WTC11 (cell line): Measurements from ENCODE around the gene FBXL13. TPM values are rescaled to one million over a fixed set of nuclear protein-coding genes. Genes with fewer than 3 reads are reported as not detected.

Source experiments
- ATAC-seq: fragments of 200-7000 bp; cut with Tn5 transposase; 2 replicates; pipeline ENCODE4 v1.10.0; 2021; ENCODE audit warnings: mild to moderate bottlenecking, moderate library complexity
- CTCF ChIA-PET: fragments of 300-600 bp; sonication (Branson Sonifier 250); formaldehyde crosslinking; loops from one replicate; lab custom pipeline; 2021; ENCODE audit warnings: antibody characterized with exemption; lab: Charles Lee
- POLR2A ChIA-PET: fragments of 350-600 bp; sonication (Branson Sonifier 250); formaldehyde crosslinking; loops from one replicate; lab custom pipeline; 2021; ENCODE audit warnings: antibody characterized with exemption; lab: Charles Lee
- DNase-seq: peaks from one replicate; pipeline ENCODE4 v3.0.0; 2021; ENCODE audit warnings: low spot score
- H3K27ac Mint-ChIP-seq: 2 replicates; pipeline ENCODE4 v1.8.0; 2021; ENCODE audit warnings: mixed read lengths
- H3K27me3 Mint-ChIP-seq: 2 replicates; pipeline ENCODE4 v1.8.0; 2021; ENCODE audit warnings: low read depth, mild to moderate bottlenecking, moderate library complexity, mixed read lengths
- H3K36me3 Mint-ChIP-seq: 2 replicates; pipeline ENCODE4 v1.8.0; 2021; ENCODE audit warnings: mixed read lengths
- H3K4me1 Mint-ChIP-seq: 2 replicates; pipeline ENCODE4 v1.8.0; 2022; ENCODE audit warnings: mixed read lengths
- H3K4me3 Mint-ChIP-seq: 2 replicates; pipeline ENCODE4 v1.8.0; 2021; ENCODE audit warnings: mild to moderate bottlenecking, moderate library complexity, mixed read lengths
- H3K9me3 Mint-ChIP-seq: 2 replicates; pipeline ENCODE4 v1.8.0; 2021; ENCODE audit warnings: mixed read lengths
- ATF1 ChIP-seq: sonication (generic); formaldehyde crosslinking; IDR thresholded peaks from 2 replicates; pipeline ENCODE4 v1.8.1; 2023; ENCODE audit warnings: mild to moderate bottlenecking, moderate library complexity, missing genetic modification reagents
- CREB1 ChIP-seq: sonication (generic); formaldehyde crosslinking; IDR thresholded peaks from 2 replicates; pipeline ENCODE4 v1.8.0; 2023; ENCODE audit warnings: mild to moderate bottlenecking, missing genetic modification reagents
- ESRRA ChIP-seq: sonication (generic); formaldehyde crosslinking; IDR thresholded peaks from 2 replicates; pipeline ENCODE4 v1.8.1; 2022; ENCODE audit warnings: mild to moderate bottlenecking, missing genetic modification reagents, borderline replicate concordance
- GABPB1 ChIP-seq: sonication (generic); formaldehyde crosslinking; IDR thresholded peaks from 2 replicates; pipeline ENCODE4 v1.8.1; 2023; ENCODE audit warnings: mild to moderate bottlenecking, missing genetic modification reagents
- HMGA2 ChIP-seq: fragments of 250-450 bp; sonication (Bioruptor Pico); IDR thresholded peaks from 2 replicates; pipeline ENCODE4 v1.4.0; 2021; ENCODE audit warnings: mild to moderate bottlenecking, moderate library complexity
- JUN ChIP-seq: sonication (generic); formaldehyde crosslinking; IDR thresholded peaks from 2 replicates; pipeline ENCODE4 v1.8.0; 2023; ENCODE audit warnings: mild to moderate bottlenecking, missing genetic modification reagents
- KAT7 ChIP-seq: sonication (generic); formaldehyde crosslinking; IDR thresholded peaks from 2 replicates; pipeline ENCODE4 v1.8.1; 2023; ENCODE audit warnings: missing genetic modification reagents, mild to moderate bottlenecking, borderline replicate concordance
- RORB ChIP-seq: fragments of 250-450 bp; sonication (Bioruptor Pico); IDR thresholded peaks from 2 replicates; pipeline ENCODE4 v1.9.0; 2021; ENCODE audit warnings: mild to moderate bottlenecking
- ZBTB21 ChIP-seq: sonication (generic); formaldehyde crosslinking; IDR thresholded peaks from 2 replicates; pipeline ENCODE4 v1.8.1; 2023; ENCODE audit warnings: mild to moderate bottlenecking, missing genetic modification reagents, borderline replicate concordance
- ZNF219 ChIP-seq: sonication (generic); formaldehyde crosslinking; IDR thresholded peaks from 2 replicates; pipeline ENCODE4 v1.8.0; 2023; ENCODE audit warnings: missing genetic modification reagents, mild to moderate bottlenecking, borderline replicate concordance
- ZNF263 ChIP-seq: sonication (generic); formaldehyde crosslinking; IDR thresholded peaks from 2 replicates; pipeline ENCODE4 v1.8.1; 2022; ENCODE audit warnings: low read depth, mild to moderate bottlenecking, moderate library complexity, missing genetic modification reagents
- ZNF317 ChIP-seq: sonication (generic); formaldehyde crosslinking; IDR thresholded peaks from 2 replicates; pipeline ENCODE4 v1.8.1; 2023; ENCODE audit warnings: low read depth, mild to moderate bottlenecking, moderate library complexity, missing genetic modification reagents, borderline replicate concordance
- ZNF423 ChIP-seq: fragments of 250-450 bp; sonication (Bioruptor Pico); IDR thresholded peaks from 2 replicates; pipeline ENCODE4 v2.1.2; 2022; ENCODE audit warnings: mild to moderate bottlenecking, moderate library complexity
- total RNA-seq: library from RNA; stranded (reverse); gene quantifications from 3 replicates; pipeline ENCODE4 v1.2.3, GENCODE V29; 2021
- TF ChIP-seq, protein P1 (sequence below): sonication (generic); formaldehyde crosslinking; IDR thresholded peaks from 2 replicates; pipeline ENCODE4 v1.8.0; 2022; ENCODE audit warnings: mild to moderate bottlenecking, missing genetic modification reagents
- TF ChIP-seq, protein P2 (sequence below): sonication (generic); formaldehyde crosslinking; conservative IDR thresholded peaks from 2 replicates; pipeline ENCODE4 v1.8.1; 2023; ENCODE audit warnings: mild to moderate bottlenecking, low read depth, missing genetic modification reagents, moderate library complexity
- TF ChIP-seq, protein P3 (sequence below): sonication (generic); formaldehyde crosslinking; IDR thresholded peaks from 2 replicates; pipeline ENCODE4 v1.8.1; 2023; ENCODE audit warnings: mild to moderate bottlenecking, missing genetic modification reagents, borderline replicate concordance
- TF ChIP-seq, protein P4 (sequence below): sonication (generic); formaldehyde crosslinking; IDR thresholded peaks from 2 replicates; pipeline ENCODE4 v1.8.1; 2022; ENCODE audit warnings: low read depth, mild to moderate bottlenecking, moderate library complexity, missing genetic modification reagents, borderline replicate concordance
- TF ChIP-seq, protein P5 (sequence below): sonication (generic); formaldehyde crosslinking; IDR thresholded peaks from 2 replicates; pipeline ENCODE4 v1.8.0; 2023; ENCODE audit warnings: missing genetic modification reagents
- TF ChIP-seq, protein P6 (sequence below): sonication (generic); formaldehyde crosslinking; IDR thresholded peaks from 2 replicates; pipeline ENCODE4 v1.8.1; 2023; ENCODE audit warnings: mild to moderate bottlenecking, missing genetic modification reagents
- TF ChIP-seq, protein P7 (sequence below): sonication (generic); formaldehyde crosslinking; IDR thresholded peaks from 2 replicates; pipeline ENCODE4 v1.8.1; 2022; ENCODE audit warnings: mild to moderate bottlenecking, moderate library complexity, missing genetic modification reagents
- TF ChIP-seq, protein P8 (sequence below): fragments of 250-450 bp; sonication (Bioruptor Pico); IDR thresholded peaks from 2 replicates; pipeline ENCODE4 v1.9.0; 2021; ENCODE audit warnings: moderate library complexity, mild to moderate bottlenecking, inconsistent platforms, borderline replicate concordance

Gene FBXL13
- total RNA-seq, 1 experiment from 2014 or later = 1.7 TPM

DNA sequence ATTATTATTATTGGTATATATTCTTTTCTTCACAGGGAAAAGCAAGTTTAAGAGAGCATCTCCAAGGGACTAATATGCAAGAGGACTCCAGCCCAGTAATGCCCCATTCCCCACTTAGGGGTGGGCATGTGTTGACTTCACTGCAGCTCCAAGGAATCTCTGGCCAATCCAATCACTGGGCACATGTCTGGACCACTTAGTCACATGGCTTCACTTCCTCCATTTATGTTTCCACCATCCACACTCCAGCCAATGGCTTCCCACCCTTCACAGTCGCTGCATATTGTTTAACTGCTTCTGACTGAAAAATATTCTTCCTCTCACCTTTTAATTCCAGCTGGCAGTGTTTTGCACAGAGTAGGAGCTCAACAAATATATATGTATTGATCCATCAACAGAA is 43.6 kb downstream of the FBXL13 start:
- Mint-ChIP-seq H3K36me3 (peaks cover 7% of the 10 kb centered on the region), H3K27me3 (no peaks in the 10 kb centered on the region)

DNA sequence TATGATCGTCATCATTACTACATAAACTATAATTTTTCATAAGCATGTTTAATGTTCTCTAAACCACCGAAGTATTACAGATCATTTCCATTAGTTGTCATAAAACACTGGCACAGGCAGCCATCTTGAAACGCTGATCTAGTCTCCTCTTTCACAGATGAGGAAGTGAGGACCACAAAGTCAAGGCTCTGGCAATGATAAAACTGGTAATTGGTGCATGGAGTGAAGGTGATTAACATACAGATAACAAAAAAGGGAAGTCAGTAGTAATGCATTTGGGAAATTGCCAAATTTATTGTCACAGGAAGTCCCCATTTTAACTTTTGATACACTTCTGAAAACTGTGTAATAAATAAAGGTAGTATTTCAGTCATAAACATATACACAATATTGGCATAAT is 49.3 kb downstream of the FBXL13 start:
- CTCF ChIA-PET = no interaction called here
- TF ChIP-seq KAT7 (CRISPR knock-in tag) (no peak), ATF1 (CRISPR knock-in tag) (no peak), ZNF219 (CRISPR knock-in tag) (no peak), GABPB1 (CRISPR knock-in tag) (no peak)
- TF ChIP-seq, protein P1, sequence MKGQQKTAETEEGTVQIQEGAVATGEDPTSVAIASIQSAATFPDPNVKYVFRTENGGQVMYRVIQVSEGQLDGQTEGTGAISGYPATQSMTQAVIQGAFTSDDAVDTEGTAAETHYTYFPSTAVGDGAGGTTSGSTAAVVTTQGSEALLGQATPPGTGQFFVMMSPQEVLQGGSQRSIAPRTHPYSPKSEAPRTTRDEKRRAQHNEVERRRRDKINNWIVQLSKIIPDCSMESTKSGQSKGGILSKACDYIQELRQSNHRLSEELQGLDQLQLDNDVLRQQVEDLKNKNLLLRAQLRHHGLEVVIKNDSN (CRISPR knock-in tag) = no peak
- TF ChIP-seq, protein P2, sequence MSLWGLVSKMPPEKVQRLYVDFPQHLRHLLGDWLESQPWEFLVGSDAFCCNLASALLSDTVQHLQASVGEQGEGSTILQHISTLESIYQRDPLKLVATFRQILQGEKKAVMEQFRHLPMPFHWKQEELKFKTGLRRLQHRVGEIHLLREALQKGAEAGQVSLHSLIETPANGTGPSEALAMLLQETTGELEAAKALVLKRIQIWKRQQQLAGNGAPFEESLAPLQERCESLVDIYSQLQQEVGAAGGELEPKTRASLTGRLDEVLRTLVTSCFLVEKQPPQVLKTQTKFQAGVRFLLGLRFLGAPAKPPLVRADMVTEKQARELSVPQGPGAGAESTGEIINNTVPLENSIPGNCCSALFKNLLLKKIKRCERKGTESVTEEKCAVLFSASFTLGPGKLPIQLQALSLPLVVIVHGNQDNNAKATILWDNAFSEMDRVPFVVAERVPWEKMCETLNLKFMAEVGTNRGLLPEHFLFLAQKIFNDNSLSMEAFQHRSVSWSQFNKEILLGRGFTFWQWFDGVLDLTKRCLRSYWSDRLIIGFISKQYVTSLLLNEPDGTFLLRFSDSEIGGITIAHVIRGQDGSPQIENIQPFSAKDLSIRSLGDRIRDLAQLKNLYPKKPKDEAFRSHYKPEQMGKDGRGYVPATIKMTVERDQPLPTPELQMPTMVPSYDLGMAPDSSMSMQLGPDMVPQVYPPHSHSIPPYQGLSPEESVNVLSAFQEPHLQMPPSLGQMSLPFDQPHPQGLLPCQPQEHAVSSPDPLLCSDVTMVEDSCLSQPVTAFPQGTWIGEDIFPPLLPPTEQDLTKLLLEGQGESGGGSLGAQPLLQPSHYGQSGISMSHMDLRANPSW (CRISPR knock-in tag) = no peak
- TF ChIP-seq, all 79 proteins: peak for 0
- ATAC-seq (no peak), DNase-seq (no peak)
- peaks cover 22% of the 10 kb centered on the region for H3K36me3 Mint-ChIP-seq
- peaks cover 29% of the 10 kb centered on the region for H3K9me3 Mint-ChIP-seq
- POLR2A ChIA-PET = no interaction called here
- no peak overlapping the region for H3K4me3 Mint-ChIP-seq
- no peaks in the 10 kb centered on the region for H3K27me3 Mint-ChIP-seq
- H3K27ac Mint-ChIP-seq = no peak overlapping the region
- H3K4me1 Mint-ChIP-seq = no peaks in the 10 kb centered on the region

More for the DNA sequence above, 43.6 kb downstream of the FBXL13 start:
- POLR2A ChIA-PET = no interaction called here
- no peak overlapping the region for H3K4me3 Mint-ChIP-seq
- no peak for ATAC-seq
- TF ChIP-seq, protein P3, sequence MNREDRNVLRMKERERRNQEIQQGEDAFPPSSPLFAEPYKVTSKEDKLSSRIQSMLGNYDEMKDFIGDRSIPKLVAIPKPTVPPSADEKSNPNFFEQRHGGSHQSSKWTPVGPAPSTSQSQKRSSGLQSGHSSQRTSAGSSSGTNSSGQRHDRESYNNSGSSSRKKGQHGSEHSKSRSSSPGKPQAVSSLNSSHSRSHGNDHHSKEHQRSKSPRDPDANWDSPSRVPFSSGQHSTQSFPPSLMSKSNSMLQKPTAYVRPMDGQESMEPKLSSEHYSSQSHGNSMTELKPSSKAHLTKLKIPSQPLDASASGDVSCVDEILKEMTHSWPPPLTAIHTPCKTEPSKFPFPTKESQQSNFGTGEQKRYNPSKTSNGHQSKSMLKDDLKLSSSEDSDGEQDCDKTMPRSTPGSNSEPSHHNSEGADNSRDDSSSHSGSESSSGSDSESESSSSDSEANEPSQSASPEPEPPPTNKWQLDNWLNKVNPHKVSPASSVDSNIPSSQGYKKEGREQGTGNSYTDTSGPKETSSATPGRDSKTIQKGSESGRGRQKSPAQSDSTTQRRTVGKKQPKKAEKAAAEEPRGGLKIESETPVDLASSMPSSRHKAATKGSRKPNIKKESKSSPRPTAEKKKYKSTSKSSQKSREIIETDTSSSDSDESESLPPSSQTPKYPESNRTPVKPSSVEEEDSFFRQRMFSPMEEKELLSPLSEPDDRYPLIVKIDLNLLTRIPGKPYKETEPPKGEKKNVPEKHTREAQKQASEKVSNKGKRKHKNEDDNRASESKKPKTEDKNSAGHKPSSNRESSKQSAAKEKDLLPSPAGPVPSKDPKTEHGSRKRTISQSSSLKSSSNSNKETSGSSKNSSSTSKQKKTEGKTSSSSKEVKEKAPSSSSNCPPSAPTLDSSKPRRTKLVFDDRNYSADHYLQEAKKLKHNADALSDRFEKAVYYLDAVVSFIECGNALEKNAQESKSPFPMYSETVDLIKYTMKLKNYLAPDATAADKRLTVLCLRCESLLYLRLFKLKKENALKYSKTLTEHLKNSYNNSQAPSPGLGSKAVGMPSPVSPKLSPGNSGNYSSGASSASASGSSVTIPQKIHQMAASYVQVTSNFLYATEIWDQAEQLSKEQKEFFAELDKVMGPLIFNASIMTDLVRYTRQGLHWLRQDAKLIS (CRISPR knock-in tag) = no peak
- TF ChIP-seq ZNF263 (no peak), ZNF317 (CRISPR knock-in tag) (no peak), CREB1 (CRISPR knock-in tag) (no peak), ESRRA (CRISPR knock-in tag) (no peak), HMGA2 (CRISPR knock-in tag) (no peak), ZNF423 (CRISPR knock-in tag) (no peak), JUN (no peak), GABPB1 (CRISPR knock-in tag) (no peak), ZBTB21 (CRISPR knock-in tag) (no peak), RORB (CRISPR knock-in tag) (no peak)
- TF ChIP-seq, protein P4, sequence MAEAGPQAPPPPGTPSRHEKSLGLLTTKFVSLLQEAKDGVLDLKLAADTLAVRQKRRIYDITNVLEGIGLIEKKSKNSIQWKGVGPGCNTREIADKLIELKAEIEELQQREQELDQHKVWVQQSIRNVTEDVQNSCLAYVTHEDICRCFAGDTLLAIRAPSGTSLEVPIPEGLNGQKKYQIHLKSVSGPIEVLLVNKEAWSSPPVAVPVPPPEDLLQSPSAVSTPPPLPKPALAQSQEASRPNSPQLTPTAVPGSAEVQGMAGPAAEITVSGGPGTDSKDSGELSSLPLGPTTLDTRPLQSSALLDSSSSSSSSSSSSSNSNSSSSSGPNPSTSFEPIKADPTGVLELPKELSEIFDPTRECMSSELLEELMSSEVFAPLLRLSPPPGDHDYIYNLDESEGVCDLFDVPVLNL (CRISPR knock-in tag) = no peak
- TF ChIP-seq, protein P5, sequence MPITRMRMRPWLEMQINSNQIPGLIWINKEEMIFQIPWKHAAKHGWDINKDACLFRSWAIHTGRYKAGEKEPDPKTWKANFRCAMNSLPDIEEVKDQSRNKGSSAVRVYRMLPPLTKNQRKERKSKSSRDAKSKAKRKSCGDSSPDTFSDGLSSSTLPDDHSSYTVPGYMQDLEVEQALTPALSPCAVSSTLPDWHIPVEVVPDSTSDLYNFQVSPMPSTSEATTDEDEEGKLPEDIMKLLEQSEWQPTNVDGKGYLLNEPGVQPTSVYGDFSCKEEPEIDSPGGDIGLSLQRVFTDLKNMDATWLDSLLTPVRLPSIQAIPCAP = no peak
- TF ChIP-seq, protein P6, sequence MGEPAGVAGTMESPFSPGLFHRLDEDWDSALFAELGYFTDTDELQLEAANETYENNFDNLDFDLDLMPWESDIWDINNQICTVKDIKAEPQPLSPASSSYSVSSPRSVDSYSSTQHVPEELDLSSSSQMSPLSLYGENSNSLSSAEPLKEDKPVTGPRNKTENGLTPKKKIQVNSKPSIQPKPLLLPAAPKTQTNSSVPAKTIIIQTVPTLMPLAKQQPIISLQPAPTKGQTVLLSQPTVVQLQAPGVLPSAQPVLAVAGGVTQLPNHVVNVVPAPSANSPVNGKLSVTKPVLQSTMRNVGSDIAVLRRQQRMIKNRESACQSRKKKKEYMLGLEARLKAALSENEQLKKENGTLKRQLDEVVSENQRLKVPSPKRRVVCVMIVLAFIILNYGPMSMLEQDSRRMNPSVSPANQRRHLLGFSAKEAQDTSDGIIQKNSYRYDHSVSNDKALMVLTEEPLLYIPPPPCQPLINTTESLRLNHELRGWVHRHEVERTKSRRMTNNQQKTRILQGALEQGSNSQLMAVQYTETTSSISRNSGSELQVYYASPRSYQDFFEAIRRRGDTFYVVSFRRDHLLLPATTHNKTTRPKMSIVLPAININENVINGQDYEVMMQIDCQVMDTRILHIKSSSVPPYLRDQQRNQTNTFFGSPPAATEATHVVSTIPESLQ (CRISPR knock-in tag) = no peak
- TF ChIP-seq, protein P7, sequence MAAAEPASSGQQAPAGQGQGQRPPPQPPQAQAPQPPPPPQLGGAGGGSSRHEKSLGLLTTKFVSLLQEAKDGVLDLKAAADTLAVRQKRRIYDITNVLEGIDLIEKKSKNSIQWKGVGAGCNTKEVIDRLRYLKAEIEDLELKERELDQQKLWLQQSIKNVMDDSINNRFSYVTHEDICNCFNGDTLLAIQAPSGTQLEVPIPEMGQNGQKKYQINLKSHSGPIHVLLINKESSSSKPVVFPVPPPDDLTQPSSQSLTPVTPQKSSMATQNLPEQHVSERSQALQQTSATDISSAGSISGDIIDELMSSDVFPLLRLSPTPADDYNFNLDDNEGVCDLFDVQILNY (CRISPR knock-in tag) = no peak
- TF ChIP-seq, protein P8, sequence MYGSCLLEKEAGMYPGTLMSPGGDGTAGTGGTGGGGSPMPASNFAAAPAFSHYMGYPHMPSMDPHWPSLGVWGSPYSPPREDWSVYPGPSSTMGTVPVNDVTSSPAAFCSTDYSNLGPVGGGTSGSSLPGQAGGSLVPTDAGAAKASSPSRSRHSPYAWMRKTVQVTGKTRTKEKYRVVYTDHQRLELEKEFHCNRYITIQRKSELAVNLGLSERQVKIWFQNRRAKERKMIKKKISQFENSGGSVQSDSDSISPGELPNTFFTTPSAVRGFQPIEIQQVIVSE (CRISPR knock-in tag) = no peak
- TF ChIP-seq, all 79 proteins: peak for 0
- Mint-ChIP-seq H3K27ac (no peak overlapping the region), H3K4me1 (no peaks in the 10 kb centered on the region), H3K9me3 (peaks cover 13% of the 10 kb centered on the region)
- DNase-seq = no peak
- CTCF ChIA-PET = no interaction called here
